HG03571 (cell line): ENCODE results near the gene SH3GLB2.
"Not testable (repeated sequence)": the region's sequence is repeated elsewhere in the genome, so short reads cannot be mapped to it uniquely, and the experiment has no call there.

ENCODE experiments used
- ATAC-seq: cut with Tn5 transposase; IDR thresholded peaks from one replicate; pipeline ENCODE4 v1.9.1; 2021; ENCODE audit not compliant: unreplicated experiment

The SH3GLB2 gene

GRCh38 chr9:129001504-129002325 is 26.4 kb downstream of the SH3GLB2 start:
- ATAC-seq = no peak

- ATAC-seq = no peak
These were observed 28.4 kb downstream of the SH3GLB2 start for GRCh38 chr9:128999581-129000206.

DNA sequence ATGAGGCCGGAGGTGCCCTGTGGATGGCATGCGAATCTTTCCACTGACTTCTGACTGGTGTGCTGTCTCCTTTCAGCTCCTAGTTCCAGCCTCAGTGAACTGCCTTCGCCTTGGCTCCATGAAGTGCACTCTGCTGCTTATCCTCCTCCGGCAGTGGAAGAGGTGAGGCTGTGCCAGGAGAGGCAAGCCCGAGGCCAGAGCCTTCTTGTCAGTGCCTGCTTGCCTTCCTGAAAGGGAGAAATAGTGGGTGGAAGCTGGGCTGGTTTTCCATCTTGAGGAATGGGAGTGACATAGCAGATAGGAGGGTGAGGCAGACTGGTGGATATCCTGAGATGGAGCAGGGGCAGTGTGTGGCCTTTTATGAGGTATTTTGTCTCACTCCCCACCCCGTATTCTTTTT is 29.7 kb downstream of the SH3GLB2 start:
- ATAC-seq = no peak

DNA sequence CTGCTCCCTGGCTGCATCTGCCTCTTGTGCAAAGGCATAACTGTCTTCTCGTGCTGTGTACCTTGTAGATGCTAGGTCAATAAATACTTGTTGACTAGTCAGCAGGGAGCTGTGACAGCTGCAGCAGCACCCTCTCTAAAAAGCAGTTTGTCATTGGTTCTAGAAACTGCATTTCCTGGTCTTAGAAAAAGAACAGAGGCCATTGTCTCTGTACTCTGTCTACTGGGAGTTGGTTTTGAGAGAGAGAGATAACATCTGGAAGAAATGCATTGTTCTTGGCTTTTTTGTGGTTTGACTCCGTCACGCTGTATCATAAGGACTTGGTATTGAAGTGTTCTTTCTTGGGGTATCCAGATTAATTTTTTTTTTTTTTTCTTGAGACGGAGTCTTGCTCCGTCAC is 32.3 kb downstream of the SH3GLB2 start:
- ATAC-seq = no peak

- no peak for ATAC-seq
These were observed 35.1 kb downstream of the SH3GLB2 start for GRCh38 chr9:128992995-128993394.

GRCh38 chr9:128987805-128988204 is 40.3 kb downstream of the SH3GLB2 start:
- no peak for ATAC-seq

DNA sequence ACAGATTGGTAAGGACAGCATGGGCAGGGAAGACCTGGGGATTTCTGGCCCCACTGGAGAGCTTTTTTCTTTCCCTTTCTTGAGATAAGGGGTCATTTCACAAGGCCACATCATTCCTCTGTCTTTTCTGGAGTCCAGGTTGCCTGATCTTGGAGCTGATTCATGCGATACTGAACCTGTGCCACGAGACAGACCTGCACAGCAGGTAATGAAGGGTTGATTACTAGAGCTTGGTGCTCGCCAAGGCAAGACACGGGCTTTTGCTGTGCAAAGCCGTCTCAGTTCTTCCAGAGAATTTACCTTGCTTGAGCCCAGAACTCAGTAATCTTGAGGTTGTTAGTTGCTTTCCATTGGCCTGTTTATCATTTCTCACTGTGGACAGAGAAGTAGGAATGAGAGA is 41.5 kb downstream of the SH3GLB2 start:
- ATAC-seq = no peak

DNA sequence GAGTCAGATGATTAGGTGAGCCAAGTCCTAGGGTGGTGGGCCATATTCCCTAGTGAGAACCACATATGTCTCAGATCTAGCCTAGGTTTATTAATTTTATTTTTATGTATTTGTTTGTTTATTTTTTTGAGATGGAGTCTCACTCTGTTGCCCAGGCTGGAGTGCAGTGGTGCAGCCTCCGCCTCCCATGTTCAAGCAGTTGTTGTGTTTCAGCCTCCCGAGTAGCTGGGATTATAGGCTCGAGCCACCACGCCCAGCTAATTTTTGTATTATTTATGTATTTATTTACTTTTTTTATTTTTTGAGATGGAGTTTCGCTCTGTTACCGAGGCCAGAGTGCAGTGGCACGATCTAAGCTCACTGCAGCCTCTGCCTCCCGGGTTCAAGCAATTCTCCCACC is 44.6 kb downstream of the SH3GLB2 start:
- no peak for ATAC-seq

GRCh38 chr9:128979111-128979510 is 49.0 kb downstream of the SH3GLB2 start:
- no peak for ATAC-seq

DNA sequence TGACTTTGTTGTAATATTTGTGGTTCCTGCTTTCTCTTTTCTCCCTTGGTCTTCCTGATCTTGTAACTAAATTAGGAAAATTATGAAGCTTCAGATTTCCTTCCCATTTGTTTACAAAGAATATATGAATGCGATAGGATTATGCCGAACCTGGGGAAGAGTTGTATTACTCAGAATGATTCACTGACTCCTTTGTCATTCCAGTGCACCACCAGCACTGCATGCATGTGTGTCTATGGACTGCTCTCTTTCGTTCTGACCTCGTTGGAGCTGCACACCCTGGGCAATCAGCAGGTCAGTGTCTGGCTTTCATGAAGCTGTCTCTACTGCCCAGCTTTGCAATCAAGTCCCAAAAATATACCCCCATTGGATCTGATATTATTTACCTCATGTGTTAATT is 55.2 kb downstream of the SH3GLB2 start:
- no peak for ATAC-seq

GRCh38 chr9:128969491-128969890 is 58.6 kb downstream of the SH3GLB2 start:
- ATAC-seq = no peak

DNA sequence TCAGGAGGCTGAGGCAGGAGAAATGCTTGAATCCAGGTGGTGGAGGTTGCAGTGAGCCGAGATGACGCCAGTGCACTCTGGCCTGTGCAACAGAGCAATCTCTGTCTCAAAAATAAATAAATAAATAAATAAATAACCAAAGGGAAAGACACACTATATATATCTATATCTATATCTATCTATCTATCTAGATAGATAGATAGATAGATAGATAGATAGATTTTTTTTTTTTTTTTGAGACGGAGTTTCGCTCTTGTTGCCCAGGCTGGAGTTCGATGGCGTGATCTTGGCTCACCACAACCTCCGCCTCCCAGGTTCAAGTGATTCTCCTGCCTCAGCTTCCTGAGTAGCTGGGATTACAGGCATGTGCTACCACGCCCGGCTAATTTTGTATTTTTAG is 66.7 kb downstream of the SH3GLB2 start:
- not testable (repeated sequence) for ATAC-seq
